ENCODE data around the gene NRDC.

- TF ChIP-seq CTCF (IDR thresholded peaks at IDR 0.05): no peak
- no peak for TF ChIP-seq EZH2 (IDR thresholded peaks at IDR 0.05)
- no peak for TF ChIP-seq EZH2phosphoT487 (IDR thresholded peaks at IDR 0.05)
These were observed 36.3 kb downstream of the NRDC start for GRCh38 chr1:51842261-51842660.
